Upper lobe of left lung (tissue), 6 donors: ENCODE measurements around the gene KCNJ11. TPM values are rescaled to one million over a fixed set of nuclear protein-coding genes. Genes with fewer than 3 reads are reported as not detected.

ENCODE experiments used
- ATAC-seq, 2 donors: fragments of 200-7000 bp; cut with Tn5 transposase; one replicate each; pipeline ENCODE4 v1.9.1; 2022; ENCODE audit warnings: mild to moderate bottlenecking in 2 of 2, moderate library complexity in 2 of 2; ENCODE audit not compliant: low FRiP score in 2 of 2
- DNase-seq, 2 donors: peaks; one replicate each; pipeline ENCODE4 v3.0.0-alpha.2; 2019 to 2020
- H3K27ac ChIP-seq, 4 donors: fragments of 200-600 bp; sonication (generic); one replicate each; pipeline ENCODE4 v1.5.1; 2016 to 2019
- H3K27me3 ChIP-seq, 4 donors: fragments of 200-600 bp; sonication (generic); one replicate each; pipeline ENCODE4 v1.5.1; 2017 to 2019
- H3K36me3 ChIP-seq, 4 donors: fragments of 200-600 bp; sonication (generic); one replicate each; pipeline ENCODE4 v1.5.1; 2016 to 2019
- H3K4me1 ChIP-seq, 4 donors: fragments of 200-600 bp; sonication (generic); one replicate each; pipeline ENCODE4 v1.5.1; 2018 to 2019
- H3K4me3 ChIP-seq, 4 donors: fragments of 200-600 bp; sonication (generic); one replicate each; pipeline ENCODE4 v1.5.1; 2017 to 2019; ENCODE audit warnings: mild to moderate bottlenecking in 2 of 4, moderate library complexity in 1 of 4
- H3K9me3 ChIP-seq, 4 donors: fragments of 200-600 bp; sonication (generic); one replicate each; pipeline ENCODE4 v1.5.1; 2018 to 2019
- CTCF ChIP-seq, 6 experiments: fragments of 450-650 bp in 4 of 6; fragments of 200-600 bp in 2 of 6; sonication (generic) in 2 of 6; IDR thresholded peaks; one replicate each; pipeline ENCODE4 v1.5.1; 2016 to 2019; ENCODE audit warnings: antibody characterized with exemption in 6 of 6
- EP300 ChIP-seq, 4 donors: sonication (generic); formaldehyde crosslinking; IDR thresholded peaks; one replicate each; pipeline ENCODE4 v1.5.1; 2017; ENCODE audit warnings: antibody characterized with exemption in 4 of 4, control low read depth in 2 of 4
- POLR2A ChIP-seq, 4 donors: fragments of 450-650 bp; IDR thresholded peaks; one replicate each; pipeline ENCODE4 v1.5.1; 2016 to 2017; ENCODE audit warnings: antibody characterized with exemption in 4 of 4, mild to moderate bottlenecking in 2 of 4
- POLR2AphosphoS5 ChIP-seq, 2 donors: sonication (generic); formaldehyde crosslinking; IDR thresholded peaks; one replicate each; pipeline ENCODE4 v1.5.1; 2017; ENCODE audit warnings: antibody characterized with exemption in 2 of 2
- WGBS, 2 donors: methylation state at CpG; one replicate each; pipeline ENCODE4 v1.1.5; 2017 to 2018; 5-methylcytosine and 5-hydroxymethylcytosine counted together
- total RNA-seq, 6 donors: library from RNA; depleted of rRNA in 4 of 6; stranded (reverse); fragments of >200 nt in 4 of 6; gene quantifications; one replicate each; pipeline versions ENCODE4 v1.1.0 to v1.2.1, GENCODE V29; 2016 to 2021
- donor health status: DM: no; HTN: no; CAD: no; lungs with moderate emphysema.
- donor health status: DM: no; HTN: yes; CAD: no; lungs with severe emphysema.

The KCNJ11 gene
- total RNA-seq, 6 donors from 2014 or later, result 2.6 to 9.5 (median 5.7) TPM

GRCh38 chr11:17387811-17388210, 648 bp downstream of the KCNJ11 start:
- H3K27me3 ChIP-seq, result no peaks in the 10 kb centered on the region
- DNase-seq, result peak in 1 of 2 donors; percentile 69
- H3K27ac ChIP-seq, result no peak overlapping the region
- H3K36me3 ChIP-seq, result no peaks in the 10 kb centered on the region
- no peak for TF ChIP-seq CTCF (IDR thresholded peaks at IDR 0.05)
- no peak for TF ChIP-seq POLR2A (IDR thresholded peaks at IDR 0.05)
- TF ChIP-seq POLR2AphosphoS5 (IDR thresholded peaks at IDR 0.05), result no peak
- TF ChIP-seq EP300 (IDR thresholded peaks at IDR 0.05), result no peak
- 84 to 95% methylated on average over 16 to 20 of the region's 20 CpGs for WGBS, 2 donors
- H3K9me3 ChIP-seq, result no peaks in the 10 kb centered on the region
- H3K4me1 ChIP-seq, result peaks cover 4 to 39% (median 11%) of the 10 kb centered on the region in 4 donors
- H3K4me3 ChIP-seq, result no peak overlapping the region
- no peak for ATAC-seq

- Histone ChIP-seq H3K4me1 (peaks cover 4 to 39% (median 11%) of the 10 kb centered on the region in 4 donors), H3K36me3 (no peaks in the 10 kb centered on the region), H3K27me3 (no peaks in the 10 kb centered on the region), H3K9me3 (no peaks in the 10 kb centered on the region), H3K27ac (no peak overlapping the region), H3K4me3 (no peak overlapping the region)
- no peak for ATAC-seq
- TF ChIP-seq EP300 (IDR thresholded peaks at IDR 0.05), result no peak
- DNase-seq, result peak in 1 of 2 donors; percentile 78
- WGBS, 2 donors, result 96 to 100% methylated on average over 9 to 20 of the region's 20 CpGs
Measured at GRCh38 chr11:17387254-17387653, 1.2 kb downstream of the KCNJ11 start.

- 21 to 66% methylated on average over 6 to 23 of the region's 23 CpGs for WGBS, 2 donors
- Histone ChIP-seq H3K27me3 (no peaks in the 10 kb centered on the region), H3K9me3 (no peaks in the 10 kb centered on the region), H3K4me1 (peaks cover 4 to 39% (median 11%) of the 10 kb centered on the region in 4 donors), H3K27ac (no peak overlapping the region), H3K4me3 (peak overlapping the region in 2 of 4 donors; percentile 13), H3K36me3 (no peaks in the 10 kb centered on the region)
- DNase-seq, result peak; percentile 67 to 76
- TF ChIP-seq EP300 (IDR thresholded peaks at IDR 0.05), result no peak
- TF ChIP-seq POLR2AphosphoS5 (IDR thresholded peaks at IDR 0.05), result no peak
- peak; percentile 61 to 85 (median 70) for TF ChIP-seq CTCF (IDR thresholded peaks at IDR 0.05)
- peak; percentile 56 to 73 for ATAC-seq
Measured at GRCh38 chr11:17386331-17387084, 2.0 kb downstream of the KCNJ11 start.

GRCh38 chr11:17385926-17386325, 2.5 kb downstream of the KCNJ11 start:
- no peak for DNase-seq
- Histone ChIP-seq H3K4me1 (peaks cover 4 to 39% (median 11%) of the 10 kb centered on the region in 4 donors), H3K27ac (no peak overlapping the region), H3K36me3 (no peaks in the 10 kb centered on the region), H3K9me3 (no peaks in the 10 kb centered on the region), H3K27me3 (no peaks in the 10 kb centered on the region), H3K4me3 (peak overlapping the region in 2 of 4 donors; percentile 13)
- no peak for ATAC-seq
- TF ChIP-seq CTCF (IDR thresholded peaks at IDR 0.05), result no peak
- no peak for TF ChIP-seq POLR2AphosphoS5 (IDR thresholded peaks at IDR 0.05)
- no peak for TF ChIP-seq POLR2A (IDR thresholded peaks at IDR 0.05)
- no peak for TF ChIP-seq EP300 (IDR thresholded peaks at IDR 0.05)
- WGBS, 2 donors, result 70 to 83% methylated on average over 2 to 6 of the region's 6 CpGs

- ATAC-seq (no peak), DNase-seq (no peak)
- Histone ChIP-seq H3K27me3 (no peaks in the 10 kb centered on the region), H3K36me3 (no peaks in the 10 kb centered on the region), H3K9me3 (no peaks in the 10 kb centered on the region), H3K4me3 (no peak overlapping the region), H3K27ac (no peak overlapping the region), H3K4me1 (peaks cover 4 to 39% (median 11%) of the 10 kb centered on the region in 4 donors)
- TF ChIP-seq CTCF (IDR thresholded peaks at IDR 0.05), result no peak
- no peak for TF ChIP-seq POLR2AphosphoS5 (IDR thresholded peaks at IDR 0.05)
- TF ChIP-seq POLR2A (IDR thresholded peaks at IDR 0.05), result no peak
- no peak for TF ChIP-seq EP300 (IDR thresholded peaks at IDR 0.05)
- 63 to 83% methylated on average over 5 of the region's 5 CpGs for WGBS, 2 donors
Measured at GRCh38 chr11:17385492-17385891, 3.0 kb downstream of the KCNJ11 start.
